SH-SY5Y (cell line): ENCODE data around the gene SFR1.

Experiments used
- GATA2 ChIP-seq: IDR thresholded peaks from 2 replicates; pipeline ENCODE4 v1.6.1; 2011; ENCODE audit warnings: mild to moderate bottlenecking, low read depth, low read length
- GATA3 ChIP-seq: IDR thresholded peaks from 2 replicates; pipeline ENCODE4 v1.6.1; 2011; ENCODE audit warnings: low read depth, mild to moderate bottlenecking, low read length, moderate library complexity

DNA sequence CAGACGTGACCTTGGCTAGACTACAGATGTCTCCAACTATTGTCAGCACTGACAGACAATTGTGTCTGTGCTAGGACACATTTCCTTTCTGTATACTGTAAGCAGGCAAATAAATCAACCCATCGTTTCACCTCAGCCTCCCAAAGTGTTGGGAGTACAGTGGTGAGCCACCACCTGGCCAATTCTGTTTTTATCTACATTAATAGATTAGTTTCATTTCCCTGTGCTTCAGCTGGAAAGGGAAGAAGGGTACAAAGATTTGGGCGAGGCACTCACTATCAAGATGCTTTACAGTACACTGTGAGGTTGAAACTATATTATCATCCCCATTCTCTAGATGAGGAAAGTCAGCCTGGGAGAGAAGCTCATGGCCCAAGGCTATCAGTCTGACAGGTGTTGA is 21.9 kb downstream of the SFR1 start:
- TF ChIP-seq GATA2: no peak
- no peak for TF ChIP-seq GATA3
